HCT116 (cell line): ENCODE measurements around the gene ANO2.

Experiments
- CTCF ChIP-seq, 3 experiments: fragments of 200-600 bp in 1 of 3; sonication (generic) in 1 of 3; IDR thresholded peaks in 2 of 3; conservative IDR thresholded peaks in 1 of 3; 2 replicates each; pipeline ENCODE4 v1.5.1; 2012 to 2017; ENCODE audit warnings: low read depth in 2 of 3, low read length in 2 of 3, antibody characterized with exemption in 1 of 3, borderline replicate concordance in 1 of 3, control low read depth in 1 of 3, mild to moderate bottlenecking in 1 of 3, mixed read lengths in 1 of 3, mixed run types in 1 of 3, moderate library complexity in 1 of 3; ENCODE audit not compliant: insufficient read depth in 1 of 3
- RAD21 ChIP-seq: IDR thresholded peaks from 2 replicates; pipeline ENCODE4 v1.6.1; 2012; ENCODE audit warnings: low read depth, mild to moderate bottlenecking

GRCh38 chr12:5632453-5632852 is 312.6 kb downstream of the ANO2 start:
- TF ChIP-seq CTCF (IDR thresholded peaks at IDR 0.05 in 2 of 3, conservative IDR thresholded peaks at IDR 0.05 in 1 of 3; ENCODE audit: borderline replicate concordance in 1 of 3, insufficient read depth in 1 of 3, low read depth in 2 of 3, low read length in 2 of 3), result no peak
- TF ChIP-seq RAD21, result no peak
